22Rv1 (cell line): ENCODE measurements around the gene SETDB2.
A peak's percentile ranks its signal among the peaks of the same experiment; 100 is the strongest.

ENCODE experiments used
- H3K27ac ChIP-seq: fragments of 450-650 bp; 2 replicates; pipeline ENCODE4 v1.5.1; 2017
- ZFX ChIP-seq: fragments of 450-650 bp; IDR thresholded peaks from 2 replicates; pipeline ENCODE4 v1.6.1; 2017; ENCODE audit warnings: antibody characterized with exemption, borderline replicate concordance
- TF ChIP-seq, protein P1 (sequence below): fragments of 450-650 bp; IDR thresholded peaks from 2 replicates; pipeline ENCODE4 v1.5.1; 2017; ENCODE audit warnings: mild to moderate bottlenecking

The SETDB2 gene

DNA sequence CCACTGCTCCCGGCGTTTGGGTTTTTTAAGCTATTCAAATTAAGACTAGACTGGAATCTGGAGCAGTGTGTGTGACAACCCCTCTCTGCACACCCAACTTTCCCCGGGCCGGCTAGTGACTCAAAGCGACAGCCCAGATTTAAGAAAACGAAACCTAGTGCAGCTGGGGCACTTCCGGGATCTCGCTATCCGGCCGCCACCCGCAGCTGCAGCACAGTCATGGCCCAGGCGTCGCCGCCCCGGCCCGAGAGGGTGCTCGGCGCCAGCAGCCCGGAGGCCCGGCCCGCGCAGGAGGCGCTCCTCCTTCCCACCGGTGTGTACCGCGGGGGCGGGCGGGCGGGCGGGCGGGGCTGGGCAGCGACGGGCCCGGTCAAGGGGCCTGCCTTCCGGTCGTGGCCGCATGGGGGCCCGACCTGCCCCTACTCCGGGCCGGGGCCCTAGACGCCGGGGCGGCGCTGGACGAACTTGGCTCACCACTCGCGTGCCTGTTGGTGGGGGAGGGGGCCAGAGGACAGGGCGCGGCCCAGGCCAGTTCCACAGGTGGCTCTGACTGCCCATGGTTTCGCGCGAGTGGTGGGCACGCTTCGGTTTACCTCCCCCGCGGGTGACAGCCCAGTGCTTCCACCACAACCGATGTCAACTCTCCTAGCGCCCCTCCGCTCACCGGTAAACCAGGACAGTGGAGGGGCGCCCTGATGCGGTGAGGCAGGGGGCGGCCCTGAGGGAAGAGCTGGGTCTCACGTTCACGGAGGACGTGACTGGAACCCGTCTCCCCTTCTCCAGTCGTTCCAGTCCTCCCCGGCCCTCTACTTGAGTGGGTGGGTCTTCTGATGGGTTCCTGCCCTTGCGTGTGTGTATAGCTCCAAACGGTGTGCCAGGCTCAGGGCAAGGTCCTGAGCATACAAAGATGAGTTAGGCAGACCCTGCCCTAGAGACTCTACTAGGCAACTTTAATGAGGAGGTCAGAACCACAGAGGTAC lies 52.0 kb downstream of the SETDB2 start, which contains the start of gene PHF11:
Gene PHF11 (plus strand): TSS at position 171 of the 980 bp plus-strand sequence. CDS start 49 bp downstream, at position 220.
- TF ChIP-seq, protein P1, sequence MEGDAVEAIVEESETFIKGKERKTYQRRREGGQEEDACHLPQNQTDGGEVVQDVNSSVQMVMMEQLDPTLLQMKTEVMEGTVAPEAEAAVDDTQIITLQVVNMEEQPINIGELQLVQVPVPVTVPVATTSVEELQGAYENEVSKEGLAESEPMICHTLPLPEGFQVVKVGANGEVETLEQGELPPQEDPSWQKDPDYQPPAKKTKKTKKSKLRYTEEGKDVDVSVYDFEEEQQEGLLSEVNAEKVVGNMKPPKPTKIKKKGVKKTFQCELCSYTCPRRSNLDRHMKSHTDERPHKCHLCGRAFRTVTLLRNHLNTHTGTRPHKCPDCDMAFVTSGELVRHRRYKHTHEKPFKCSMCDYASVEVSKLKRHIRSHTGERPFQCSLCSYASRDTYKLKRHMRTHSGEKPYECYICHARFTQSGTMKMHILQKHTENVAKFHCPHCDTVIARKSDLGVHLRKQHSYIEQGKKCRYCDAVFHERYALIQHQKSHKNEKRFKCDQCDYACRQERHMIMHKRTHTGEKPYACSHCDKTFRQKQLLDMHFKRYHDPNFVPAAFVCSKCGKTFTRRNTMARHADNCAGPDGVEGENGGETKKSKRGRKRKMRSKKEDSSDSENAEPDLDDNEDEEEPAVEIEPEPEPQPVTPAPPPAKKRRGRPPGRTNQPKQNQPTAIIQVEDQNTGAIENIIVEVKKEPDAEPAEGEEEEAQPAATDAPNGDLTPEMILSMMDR, result 0 out of 2 replicates have a peak, but pooled peaks have one; percentile 10
- TF ChIP-seq ZFX, result no peak
- H3K27ac ChIP-seq, result peak within 1 kb of the TSS; percentile 91

DNA sequence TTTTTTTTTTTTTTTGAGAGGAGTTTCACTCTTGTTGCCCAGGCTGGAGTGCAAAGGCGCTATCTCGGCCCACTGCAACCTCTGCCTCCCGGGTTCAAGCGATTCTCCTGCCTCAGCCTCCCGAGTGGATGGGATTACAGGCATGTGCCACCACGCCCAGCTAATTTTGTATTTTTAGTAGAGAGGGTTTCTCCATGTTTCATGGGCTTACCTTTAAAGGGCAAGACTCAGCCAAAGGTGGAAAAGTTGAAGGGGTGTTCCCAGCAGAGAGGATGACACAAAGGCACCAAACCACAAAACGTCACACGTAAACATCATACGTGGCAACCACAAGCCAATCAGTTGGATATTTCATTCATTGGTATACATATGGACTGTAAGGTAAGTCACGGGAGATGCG lies 52.8 kb downstream of the SETDB2 start:
- H3K27ac ChIP-seq, result peak overlapping the region; percentile 91

DNA sequence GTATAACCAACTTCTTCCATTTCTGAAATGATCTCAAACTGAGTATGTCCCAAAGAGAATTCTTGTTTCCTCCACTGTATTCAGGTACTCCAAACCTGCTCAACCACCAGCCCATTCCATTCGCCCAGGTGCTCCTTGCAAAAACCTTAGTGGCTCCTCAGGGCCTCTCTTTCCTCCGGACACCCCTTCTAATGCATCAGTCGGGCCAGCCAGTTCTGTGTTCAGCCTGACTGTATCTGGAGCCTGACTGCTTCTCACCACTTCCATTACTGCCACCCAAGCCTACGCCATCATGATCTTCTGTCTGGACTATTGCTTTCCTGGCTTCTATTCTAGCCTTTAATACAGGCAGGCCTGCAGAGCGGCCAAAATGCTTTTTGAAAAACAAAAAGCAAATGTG lies 53.2 kb downstream of the SETDB2 start:
- TF ChIP-seq, protein P1, result no peak
- peak overlapping the region; percentile 91 for H3K27ac ChIP-seq

DNA sequence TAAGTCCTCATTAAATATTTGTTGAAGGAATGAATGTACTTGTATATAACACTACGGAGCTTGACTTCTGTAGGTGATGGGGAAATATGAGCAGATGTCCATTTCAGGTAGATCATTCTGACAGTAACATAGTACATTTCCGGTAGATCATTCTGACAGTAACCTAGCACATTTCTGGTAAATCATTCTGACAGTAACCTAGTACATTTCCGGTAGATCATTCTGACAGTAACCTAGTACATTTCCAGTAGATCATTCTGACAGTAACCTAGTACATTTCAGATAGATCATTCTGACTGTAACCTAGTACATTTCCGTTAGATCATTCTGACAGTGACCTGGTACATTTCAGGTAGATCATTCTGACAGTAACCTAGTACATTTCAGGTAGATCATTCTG lies 54.1 kb downstream of the SETDB2 start:
- no peak overlapping the region for H3K27ac ChIP-seq
- TF ChIP-seq, protein P1, result no peak
- no peak for TF ChIP-seq ZFX

DNA sequence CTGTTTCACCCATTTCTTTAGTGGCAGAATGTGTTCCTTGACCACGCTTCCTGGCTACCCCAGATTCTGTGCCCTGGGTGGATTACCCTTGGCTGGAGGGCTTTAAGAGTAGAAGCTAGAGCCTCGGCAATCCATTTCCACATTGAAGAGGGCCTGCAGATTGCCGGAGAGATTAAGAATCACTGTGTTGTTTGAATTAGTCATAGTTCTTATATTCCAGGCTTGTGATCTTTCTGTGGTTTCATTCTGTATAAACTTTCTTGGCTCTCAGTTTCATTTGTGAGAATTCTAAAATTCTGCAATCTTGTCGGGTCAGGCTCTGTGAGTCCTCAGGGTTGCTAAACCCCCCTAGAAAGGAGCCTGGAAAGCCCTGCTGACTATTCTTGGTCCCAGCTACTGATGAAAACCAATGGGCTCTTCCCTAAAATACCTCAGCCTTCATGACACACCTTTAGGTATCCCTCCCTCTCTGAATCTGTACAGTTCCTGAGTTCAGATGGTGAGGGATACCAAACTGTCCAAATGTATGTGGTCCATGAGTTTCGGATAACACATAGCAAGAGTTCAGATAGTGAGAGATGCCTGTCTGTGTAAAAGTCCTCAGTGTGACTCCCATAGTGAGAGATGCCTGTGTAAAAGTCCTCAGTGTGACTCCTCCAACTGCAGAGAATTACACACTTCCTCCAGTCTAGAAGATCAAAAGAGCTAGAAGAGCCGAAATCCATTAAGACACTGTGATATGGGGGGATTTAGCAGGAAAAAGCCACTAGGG lies 56.0 kb downstream of the SETDB2 start:
- TF ChIP-seq ZFX, result no peak
- TF ChIP-seq, protein P1, result no peak
- H3K27ac ChIP-seq, result no peak overlapping the region

DNA sequence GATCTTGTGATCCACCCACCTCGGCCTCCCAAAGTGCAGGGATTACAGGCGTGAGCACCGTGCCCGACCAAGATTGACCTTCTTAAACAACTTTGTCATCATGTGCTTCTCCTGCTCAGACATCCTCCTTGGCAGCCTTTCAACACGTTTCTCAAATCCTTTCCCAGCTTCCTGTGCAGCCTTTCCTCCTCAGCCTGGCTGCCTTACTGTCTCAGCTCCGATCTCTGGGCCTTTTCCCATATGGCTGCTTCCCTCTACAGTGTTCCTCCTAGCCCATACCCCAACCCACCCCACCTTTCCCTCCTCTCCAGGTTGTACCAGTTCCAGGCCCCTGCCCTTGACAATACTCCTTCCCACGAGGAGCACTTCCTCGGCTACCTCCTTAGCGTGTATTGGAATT lies 58.9 kb downstream of the SETDB2 start:
- H3K27ac ChIP-seq, result no peak overlapping the region
- TF ChIP-seq, protein P1, result no peak
- no peak for TF ChIP-seq ZFX

DNA sequence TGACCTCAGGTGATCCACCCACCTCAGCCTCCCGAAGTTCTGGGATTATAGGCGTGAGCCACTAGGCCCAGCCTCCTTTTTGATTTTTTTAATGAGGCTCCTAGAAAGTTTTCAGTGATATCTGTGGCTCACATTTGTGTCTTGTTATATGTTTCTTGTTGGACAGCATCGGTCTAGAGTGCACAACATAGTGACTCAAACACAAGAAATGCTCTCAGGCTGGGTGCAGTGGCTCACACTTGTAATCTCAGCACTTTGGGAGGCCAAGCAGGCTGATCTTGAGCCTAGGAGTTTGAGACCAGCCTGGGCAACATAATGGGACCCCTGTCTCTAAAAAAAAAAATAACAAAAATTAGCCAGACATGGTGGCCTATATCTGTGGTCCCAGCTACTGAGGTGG lies 59.9 kb downstream of the SETDB2 start:
- H3K27ac ChIP-seq, result no peak overlapping the region
- TF ChIP-seq, protein P1, result no peak
- TF ChIP-seq ZFX, result no peak
